ENCODE measurements around the gene HGF.
"Not testable (repeated sequence)": the region's sequence is repeated elsewhere in the genome, so short reads cannot be mapped to it uniquely, and the experiment has no call there.

HGF gene

DNA sequence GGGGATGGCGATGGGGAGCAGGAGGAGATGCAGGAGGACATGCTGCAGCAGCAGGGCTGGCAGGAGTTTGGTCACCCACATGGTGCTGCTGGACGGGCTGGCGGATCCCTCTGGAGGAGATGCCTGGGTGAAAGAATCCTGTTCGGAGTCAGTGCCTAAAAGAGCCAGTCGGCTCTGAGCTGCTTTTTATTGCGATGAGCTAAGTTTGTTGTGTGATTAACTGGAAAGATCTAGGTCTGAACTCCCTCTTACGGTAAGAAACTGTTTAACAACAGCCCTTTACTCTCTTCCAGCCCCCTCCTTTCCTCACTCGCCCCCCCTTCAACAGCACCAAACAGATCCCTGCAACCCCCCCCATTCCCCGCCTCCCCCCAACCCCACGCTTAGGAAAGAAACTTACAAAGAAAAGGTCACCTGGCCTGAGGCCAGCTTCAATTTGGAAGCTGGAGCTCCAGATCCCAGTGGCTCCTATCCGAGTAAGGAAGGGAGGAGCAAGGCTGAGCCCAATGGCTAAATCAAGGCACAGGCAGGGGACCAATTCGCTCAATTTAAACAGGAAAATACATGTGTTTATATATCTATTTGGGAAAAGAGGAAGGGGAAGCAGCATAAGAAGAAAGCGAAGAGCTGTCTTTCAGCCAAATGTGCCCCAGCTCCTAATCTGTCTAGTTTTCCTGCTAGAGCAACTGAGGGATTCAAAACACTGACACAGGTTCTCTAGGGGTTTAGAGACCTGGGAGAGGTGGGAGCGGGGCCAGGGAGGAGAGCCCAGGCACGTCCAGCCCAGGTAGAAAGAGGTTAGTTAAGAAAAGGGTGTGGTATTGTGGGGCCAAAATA is at the start of gene HGF:
TSS of gene HGF (minus strand) at position 157 of the 837 bp plus-strand sequence. CDS start at position 81, 76 bp downstream.
- DNase-seq: no peak

DNA sequence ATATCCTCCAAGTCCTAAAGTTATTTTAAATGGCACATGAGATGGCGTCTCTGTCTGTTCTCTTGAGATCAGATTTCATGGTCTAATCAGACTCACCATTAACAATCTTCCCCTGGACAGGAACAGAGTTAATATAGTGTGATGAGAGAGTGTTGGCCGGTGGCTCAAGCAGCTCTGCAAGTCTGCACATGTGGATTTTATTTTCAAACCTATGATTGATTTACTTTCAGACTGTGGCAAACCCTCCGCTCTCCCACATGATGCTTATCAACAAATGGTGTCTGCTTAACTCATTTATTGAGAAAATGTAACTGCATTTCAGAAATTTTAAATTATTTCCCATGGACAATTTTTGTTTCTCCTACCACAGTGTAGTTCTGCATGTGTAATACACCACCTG is 46.5 kb upstream of the HGF start:
- no peak for DNase-seq

DNA sequence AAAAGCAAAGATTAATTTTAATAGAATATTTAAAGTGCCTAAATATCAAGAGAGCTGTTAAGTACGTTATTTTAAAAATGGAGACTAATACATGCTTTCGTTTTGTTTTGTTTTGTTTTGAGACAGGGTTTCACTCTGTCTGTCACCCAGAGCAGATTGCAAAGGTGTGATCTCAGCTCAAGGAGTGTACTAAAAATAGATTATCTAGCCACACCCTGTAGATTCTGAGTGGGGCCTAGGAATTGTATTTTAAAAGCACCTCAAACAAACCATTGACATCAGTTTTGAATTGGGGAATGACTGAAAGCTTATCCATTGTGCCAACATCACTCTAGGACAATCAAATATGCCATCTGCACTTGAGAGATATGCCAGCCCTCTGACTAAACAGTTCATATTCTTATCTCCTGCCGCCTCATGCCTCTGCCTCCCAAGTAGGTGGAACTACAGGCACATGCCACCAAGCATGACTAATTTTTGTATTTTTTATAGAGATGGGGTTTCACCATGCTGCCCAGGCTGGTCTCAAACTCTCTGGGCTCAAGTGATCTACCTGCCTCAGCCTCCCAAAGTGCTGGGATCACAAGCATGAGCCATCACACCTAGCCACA is 43.1 kb upstream of the HGF start:
- DNase-seq: not testable (repeated sequence)

DNA sequence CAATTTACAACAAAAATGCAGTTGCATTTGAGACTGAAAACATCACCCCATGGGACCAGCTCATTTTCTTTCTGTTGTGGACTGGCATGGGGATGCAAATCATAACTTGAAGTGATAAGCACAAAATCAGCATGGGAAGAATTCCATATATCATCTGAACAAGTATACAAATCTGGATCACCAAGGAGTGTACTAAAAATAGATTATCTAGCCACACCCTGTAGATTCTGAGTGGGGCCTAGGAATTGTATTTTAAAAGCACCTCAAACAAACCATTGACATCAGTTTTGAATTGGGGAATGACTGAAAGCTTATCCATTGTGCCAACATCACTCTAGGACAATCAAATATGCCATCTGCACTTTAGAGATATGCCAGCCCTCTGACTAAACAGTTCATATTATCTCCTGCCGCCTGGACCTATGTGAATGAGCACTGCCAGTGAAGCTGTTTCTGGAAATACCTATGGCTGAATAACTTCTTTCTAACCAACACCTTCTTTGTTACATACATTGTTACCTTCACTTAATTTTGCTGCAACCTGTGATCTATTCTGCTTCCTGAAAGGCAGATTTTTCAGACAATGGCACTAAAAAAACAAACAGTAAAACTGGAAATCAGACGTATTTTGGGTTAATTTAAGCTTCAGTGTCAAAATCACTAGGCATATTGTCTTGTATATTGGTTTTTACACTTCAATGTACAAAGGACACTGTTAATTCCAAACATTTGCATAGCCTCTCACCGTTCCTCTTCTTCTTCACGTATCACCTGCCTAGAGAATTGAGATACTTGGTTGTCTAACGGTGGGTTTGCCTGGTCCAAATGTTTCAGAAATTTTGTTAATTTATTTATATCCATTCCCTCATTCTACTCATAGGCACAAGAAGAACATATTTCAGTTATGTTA is 42.4 kb upstream of the HGF start:
- DNase-seq: no peak

DNA sequence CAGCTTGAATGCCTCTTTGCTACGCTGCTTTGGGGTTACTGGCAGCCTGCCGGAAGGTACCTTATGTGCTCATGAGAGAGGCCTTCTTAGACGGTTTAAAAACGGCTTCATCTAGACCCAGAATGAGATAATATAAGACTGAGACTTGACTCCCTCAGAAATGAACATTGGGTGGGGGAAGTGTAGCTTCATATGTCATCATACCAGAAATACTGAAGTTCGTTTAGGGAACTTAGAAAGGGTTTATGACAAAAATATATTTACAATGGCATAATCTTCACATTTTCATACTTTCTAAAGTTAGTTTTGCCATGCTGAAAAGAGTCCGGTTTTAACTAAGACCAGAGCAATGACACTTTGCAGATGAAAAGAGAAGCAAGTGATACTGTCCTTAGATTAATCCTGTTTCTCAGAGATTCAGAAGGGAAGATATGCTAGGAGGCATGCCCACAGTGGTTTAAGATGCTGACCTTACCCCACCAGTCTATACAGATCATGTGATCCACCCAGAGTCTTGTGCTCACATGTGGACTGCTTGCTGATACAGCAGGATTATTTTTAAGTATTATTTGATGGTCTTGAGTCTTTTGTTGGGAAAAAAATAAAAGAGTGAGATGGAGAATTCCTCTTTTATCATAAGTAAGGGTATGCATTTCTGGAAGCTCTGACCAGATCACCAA is 40.8 kb upstream of the HGF start:
- DNase-seq: no peak

DNA sequence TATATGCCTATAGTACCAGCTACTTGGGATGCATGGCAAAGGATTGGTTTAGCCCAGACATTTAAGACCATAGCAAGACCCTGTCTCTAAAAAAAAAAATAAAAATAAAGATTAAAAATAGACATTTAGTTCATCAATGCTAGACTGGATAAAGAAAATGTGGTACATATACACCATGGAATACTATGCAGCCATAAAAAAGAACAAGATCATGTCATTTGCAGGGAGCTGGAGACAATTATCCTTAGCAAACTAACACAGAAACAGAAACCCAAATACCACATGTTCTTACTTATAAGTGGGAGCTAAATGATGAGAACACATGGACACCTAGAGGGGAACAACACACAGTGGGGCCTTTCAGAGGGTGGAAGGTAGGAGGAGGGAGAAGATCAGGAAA is 38.5 kb upstream of the HGF start:
- not testable (repeated sequence) for DNase-seq

DNA sequence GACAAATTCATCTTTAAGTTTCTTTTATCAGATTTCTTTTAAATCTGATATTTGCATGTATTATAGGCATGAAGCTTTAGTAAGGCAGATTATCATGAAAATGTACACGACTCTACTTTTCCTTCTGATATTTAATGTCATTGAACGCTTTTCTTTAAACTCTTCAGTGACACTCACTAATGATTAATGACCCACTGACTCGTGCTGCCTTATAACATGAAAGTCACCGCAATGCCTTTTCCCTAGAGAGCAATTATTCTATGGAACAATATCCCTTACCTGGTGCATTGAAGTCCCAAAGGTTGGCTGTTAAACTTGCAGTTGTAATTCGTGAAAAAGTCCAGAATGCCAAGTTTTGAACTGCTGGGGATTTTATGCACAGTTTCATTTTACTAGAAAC is 33.4 kb upstream of the HGF start:
- no peak for DNase-seq

DNA sequence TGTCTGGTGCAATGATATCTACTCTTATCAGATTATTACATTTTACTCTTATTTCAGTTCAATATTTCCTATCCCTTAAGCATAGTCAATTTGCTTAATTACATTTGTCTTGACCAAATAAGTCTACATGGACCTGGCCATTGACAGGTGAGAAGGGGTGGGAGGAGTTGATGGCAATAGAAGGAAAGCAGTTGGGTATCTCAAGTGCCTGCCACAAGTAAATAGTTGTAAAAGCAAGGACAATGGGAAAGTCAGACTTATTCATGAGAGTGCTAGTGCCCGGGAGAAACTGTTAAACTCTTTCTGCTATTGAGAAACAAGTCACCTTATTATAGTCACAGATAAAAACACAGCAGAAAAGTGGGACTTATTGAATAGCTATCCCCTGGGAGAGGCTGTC is 32.4 kb upstream of the HGF start:
- DNase-seq: no peak

DNA sequence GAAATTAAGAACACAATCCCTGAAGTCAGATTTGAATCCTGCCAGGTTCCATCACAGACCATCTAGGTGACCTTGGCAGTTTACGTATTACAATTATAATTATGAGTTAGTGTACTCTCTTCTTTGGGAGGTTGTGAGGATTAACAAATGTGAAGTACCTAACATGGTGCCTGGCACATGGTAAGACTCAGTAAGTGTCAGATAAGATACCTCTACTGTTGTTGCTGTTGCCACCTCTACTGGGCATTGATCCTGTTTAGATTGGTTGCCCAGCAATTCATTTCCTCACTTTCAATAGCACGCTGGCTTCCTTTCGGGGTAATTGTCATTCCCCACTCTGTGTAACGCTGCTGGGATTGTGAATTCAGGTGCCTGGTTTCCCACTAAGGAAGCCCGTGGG is 31.7 kb upstream of the HGF start:
- no peak for DNase-seq

DNA sequence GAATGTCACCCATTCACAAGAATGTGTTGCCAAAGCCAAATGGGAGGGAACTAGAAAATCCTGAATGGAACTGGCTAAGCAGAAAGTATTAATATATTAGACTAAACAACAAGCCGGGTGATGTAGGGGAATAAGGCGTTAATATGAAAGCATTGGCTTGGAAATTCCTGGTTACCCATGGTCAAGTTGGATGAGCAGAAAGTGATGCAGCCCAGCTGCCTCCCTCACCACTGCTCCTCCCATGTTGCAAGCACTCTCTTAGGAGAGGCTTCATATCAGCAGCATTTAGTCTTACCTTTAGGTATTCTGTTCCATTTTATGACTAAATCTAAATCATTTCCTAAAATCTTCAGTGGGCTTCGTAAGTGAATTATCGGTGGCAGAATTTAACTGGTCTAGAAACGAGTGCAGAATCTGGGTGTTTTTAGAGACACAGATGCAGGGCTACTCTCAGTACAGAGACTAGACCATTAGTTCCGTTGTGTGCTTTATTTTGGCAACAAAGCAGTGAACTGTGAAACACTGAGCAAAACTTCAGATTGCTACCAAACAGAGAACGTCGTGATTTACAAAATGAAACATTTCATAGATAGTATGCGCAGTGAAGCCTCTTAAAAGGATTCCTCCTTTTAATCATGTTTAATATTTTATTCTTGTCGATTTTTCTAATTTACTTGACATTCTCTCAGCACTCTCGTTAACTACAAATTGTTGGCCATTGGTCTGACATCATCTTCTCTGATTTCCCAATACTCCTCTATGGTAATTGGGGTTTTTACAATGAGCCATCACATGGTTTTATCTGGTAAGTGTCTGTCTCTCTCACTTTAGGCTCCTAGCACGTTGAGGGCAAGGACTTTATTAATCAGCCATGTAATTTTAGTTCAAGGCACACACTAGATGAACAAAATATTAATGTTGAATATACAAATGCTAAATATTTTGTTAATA is 22.0 kb upstream of the HGF start:
- DNase-seq: no peak

DNA sequence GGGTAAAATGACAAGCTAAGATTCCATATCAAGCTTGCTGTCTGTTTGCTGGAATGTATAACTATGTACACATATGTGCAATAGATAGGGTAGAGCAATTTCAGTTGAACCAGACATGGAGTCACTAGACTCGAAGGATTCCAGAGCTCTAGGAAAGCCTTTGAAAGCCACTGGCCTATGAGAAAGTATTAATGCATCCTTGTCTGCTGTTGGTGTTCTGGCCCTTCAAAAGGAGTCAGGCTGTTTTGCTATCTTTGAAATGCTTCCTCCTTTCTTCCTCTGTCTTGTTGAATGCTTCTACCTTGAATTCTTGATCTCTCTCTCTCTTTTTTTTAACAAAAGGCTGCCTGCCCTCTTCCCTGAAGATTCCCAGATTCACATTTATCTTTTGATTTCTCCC is 20.8 kb upstream of the HGF start:
- DNase-seq: no peak

DNA sequence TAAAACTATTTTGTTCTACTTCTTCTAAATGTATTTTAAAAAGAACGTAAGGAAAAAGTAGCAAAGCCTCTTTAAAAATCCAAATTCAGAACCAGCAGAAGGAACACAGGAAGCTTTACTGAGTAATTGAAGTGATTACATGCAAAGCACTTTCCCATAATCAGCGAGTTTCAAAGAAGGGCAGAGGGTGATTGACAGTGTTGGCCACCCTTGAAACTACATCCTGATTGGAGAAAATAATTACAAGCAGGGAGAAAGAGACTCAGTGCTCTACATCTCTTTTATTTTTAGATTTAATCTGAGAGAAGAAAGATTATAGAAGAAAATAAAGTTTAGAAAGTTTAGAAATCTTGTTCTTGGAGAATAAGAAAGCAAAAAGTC is 20.3 kb upstream of the HGF start:
- no peak for DNase-seq

DNA sequence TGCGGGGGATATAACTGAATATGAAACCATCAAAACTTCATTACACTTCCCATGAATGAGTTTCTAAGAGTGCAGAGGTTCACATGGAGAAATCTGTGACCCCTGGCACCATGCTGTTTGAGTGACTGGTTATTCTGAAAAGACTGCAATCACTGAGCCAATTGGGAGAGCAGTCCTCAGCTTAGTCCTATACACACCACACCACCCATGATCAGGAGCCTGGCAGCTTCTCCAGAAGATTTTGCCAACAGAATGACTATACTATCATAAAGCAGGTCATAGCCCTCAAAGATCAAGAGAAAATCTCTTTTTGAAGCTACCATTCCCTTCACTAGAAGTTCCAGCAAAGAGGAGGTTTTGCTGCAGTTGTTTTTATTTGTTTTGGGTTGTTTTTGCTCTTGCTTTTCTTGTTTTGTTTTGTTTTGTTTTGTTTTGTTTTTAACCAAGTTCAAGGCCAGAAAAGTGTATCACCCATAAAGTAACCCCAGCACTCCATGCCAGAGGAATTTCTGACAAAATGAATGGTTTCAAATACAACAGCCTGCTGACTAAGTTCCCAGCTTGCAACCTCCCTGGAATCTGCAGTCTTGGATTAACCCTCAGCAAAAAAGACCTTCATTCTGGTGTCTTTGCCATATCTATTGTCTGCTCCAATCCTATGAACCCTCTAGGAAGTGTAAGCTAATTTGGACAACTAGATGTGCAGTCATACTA is 19.7 kb upstream of the HGF start:
- DNase-seq: no peak

DNA sequence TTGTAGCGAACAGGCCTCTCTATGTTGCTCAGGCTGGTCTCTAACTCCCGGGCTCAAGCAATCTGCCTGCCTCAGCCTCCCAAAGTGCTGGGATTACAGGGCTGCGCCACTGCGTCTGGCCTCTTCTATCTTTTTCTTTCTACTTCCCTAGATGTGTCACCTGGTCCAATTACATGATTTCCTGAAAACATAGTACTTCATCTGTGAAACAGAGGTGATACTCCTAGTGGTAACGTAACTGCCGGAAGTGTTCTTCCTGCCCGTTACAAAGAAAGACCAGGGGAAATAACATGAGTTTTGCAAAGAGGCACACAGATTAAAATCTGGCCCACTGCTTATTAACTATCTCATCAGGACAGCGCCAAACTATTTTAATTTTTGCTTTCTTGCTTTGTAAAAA is 18.4 kb upstream of the HGF start:
- no peak for DNase-seq

DNA sequence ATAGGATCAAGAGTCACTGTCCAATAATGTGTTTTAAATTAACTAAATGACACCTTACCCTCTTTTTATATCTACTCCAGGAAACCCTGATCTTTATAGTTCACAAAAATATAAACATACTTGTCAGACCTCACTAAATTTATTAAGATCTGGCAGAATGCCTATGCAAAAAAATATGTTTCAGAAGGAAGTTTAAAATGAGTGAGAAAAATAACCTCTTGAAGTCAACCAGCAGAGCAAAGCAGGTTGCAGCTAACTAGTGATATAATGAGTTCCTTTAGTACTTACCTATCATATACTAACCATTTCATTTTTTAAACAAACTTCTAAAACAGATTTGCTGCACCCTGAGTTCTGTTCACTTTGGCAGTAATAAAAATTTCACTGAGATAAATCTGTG is 14.0 kb upstream of the HGF start:
- no peak for DNase-seq

DNA sequence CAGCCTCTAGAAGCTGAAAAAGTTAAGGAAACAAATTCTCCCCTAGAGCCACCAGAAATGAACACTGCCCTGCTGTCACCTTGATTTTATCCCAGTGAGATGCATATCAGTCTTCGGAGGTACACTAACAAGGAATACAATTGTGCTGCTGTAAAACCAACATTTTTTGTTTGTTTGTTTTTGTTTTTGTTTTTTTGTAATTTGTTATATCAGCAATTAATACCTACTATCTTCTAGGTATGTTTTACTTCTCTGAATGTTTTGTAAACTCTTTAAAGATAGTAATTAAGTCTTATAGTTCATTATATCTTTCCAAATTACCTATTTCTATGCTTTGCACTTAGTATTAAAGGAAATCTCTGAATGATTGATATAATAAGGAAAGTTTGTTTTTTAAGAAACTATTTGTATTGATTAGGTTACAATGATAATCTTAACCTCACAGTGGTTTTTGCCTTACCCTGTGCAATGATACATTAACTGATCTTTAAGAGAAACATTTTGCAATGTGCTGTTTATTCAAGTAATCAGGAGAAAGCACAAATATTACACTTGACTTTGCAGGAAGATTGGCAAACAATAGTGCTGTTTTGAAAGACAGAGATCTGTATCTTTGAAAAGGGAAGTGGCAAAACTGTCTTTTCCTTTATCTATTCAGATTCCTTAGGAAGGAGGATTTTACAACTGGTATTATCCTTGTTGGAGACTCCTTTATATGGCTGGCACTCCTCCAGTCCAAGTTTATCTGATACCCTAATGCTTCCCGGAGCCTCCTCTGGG is 11.3 kb upstream of the HGF start:
- DNase-seq: no peak

DNA sequence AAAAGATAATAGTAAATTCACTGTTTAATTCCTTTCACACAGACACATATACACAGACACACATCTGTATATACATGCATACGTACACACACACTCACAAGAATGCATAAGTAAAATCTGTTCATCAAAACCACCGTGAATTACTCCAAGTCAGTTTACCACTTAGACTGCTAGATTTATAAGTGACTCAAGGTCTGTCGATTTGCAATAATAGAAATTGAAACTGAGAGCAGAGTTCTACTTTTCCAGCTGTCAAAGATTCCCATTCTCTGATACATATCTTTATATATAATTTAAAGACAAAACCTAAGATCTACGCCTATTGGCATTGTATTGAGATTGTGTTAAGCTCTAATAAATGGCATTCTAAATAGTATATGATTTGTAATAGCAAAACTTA is 9.9 kb upstream of the HGF start:
- DNase-seq: no peak

DNA sequence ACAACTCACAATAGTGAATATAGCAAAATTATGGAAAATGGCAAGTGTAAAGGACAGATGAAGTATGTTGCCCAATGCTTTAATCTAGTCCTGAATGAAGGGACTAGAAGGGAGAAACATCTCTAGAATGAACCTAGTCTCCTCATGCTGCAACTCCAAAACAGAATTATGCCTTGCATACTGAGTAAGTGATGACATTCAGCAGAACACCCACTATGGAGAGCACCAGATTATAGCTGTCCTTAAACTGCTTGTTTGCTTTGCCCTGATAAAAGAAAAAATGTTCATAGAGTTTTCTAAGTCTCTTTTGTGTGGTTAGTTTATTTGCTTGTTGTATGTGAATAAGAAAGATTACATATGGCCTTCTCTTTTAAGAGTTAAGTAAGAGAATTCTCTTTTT is 7.8 kb upstream of the HGF start:
- no peak for DNase-seq

DNA sequence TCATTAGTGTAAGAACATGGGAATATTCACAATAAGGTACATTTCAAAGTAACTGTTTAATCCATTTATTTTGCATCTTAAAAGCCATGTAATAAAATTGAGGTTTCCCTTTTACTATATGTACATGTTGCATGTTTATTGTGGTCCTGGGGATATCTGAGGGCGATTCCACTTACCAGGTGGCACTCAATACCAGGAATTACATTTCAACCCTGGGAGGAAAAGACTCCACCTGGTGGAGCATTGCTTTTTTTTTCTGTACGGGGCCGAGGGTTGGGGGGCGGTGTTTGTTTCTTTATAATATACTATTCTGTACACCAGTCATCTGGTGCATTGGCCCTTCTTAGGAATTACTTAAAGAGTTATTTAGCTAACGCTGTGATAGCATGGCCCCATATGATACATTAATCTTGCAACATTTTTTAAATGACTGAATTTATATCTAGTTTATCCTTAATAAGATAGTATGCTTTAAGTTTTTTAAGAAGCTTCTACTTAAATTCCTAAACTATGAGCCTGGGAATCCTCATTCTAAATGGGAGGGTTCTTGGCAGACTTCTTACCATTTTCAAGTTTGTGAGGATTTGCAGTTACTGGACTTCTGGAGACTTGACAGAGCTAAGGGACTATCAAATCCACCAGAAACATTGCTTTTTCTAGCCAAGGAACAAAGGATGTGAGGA is 7.2 kb upstream of the HGF start:
- no peak for DNase-seq

DNA sequence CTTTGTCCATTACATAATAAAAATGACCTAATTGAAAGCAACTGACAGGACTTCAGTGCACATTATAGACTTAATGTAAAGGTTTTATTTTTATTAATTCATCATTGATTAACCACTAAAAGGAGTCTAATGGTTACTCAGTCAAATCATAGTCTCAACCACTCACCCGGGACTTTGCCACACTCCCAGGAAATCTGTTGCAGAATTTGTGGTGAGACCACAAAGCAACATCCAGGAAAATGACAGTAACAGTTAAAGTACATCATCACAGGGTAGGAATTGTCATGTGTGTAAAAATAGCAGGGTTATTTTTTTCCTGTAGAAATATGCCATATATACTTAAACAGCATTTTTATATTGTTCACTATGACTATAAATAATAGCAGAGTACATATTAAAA is 6.3 kb upstream of the HGF start:
- DNase-seq: no peak
